ENCODE results near the gene SNX10.

The SNX10 gene

DNA sequence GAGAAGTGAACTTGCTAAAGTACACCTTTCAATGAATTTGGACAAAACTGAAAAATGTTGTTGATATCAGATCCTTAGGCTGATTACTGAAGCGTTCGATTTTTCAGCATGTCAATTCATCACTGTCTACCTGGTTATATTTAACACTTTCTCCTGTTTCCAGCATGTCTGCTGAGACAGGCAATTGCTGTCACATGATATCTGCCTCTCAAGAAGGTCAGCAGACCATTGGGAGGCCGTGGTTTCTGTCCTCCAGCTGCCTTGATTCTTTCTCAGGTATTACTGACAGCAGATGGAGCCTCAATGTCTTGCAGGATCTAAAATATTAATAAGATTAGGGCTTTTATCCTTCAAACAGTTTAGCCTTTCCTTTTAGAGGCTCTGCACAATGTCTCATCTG, 127.5 kb downstream of the SNX10 start:
- TF ChIP-seq, protein P1, sequence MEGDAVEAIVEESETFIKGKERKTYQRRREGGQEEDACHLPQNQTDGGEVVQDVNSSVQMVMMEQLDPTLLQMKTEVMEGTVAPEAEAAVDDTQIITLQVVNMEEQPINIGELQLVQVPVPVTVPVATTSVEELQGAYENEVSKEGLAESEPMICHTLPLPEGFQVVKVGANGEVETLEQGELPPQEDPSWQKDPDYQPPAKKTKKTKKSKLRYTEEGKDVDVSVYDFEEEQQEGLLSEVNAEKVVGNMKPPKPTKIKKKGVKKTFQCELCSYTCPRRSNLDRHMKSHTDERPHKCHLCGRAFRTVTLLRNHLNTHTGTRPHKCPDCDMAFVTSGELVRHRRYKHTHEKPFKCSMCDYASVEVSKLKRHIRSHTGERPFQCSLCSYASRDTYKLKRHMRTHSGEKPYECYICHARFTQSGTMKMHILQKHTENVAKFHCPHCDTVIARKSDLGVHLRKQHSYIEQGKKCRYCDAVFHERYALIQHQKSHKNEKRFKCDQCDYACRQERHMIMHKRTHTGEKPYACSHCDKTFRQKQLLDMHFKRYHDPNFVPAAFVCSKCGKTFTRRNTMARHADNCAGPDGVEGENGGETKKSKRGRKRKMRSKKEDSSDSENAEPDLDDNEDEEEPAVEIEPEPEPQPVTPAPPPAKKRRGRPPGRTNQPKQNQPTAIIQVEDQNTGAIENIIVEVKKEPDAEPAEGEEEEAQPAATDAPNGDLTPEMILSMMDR (conservative IDR thresholded peaks at IDR 0.05; ENCODE audit: low read depth): no peak
- POLR2A ChIA-PET (ENCODE audit: low non-redundant PET): no interaction called here
- H3K27ac ChIP-seq: no peak overlapping the region
- DNase-seq (ENCODE audit: low spot score): no peak
- CTCF ChIA-PET: no interaction called here

DNA sequence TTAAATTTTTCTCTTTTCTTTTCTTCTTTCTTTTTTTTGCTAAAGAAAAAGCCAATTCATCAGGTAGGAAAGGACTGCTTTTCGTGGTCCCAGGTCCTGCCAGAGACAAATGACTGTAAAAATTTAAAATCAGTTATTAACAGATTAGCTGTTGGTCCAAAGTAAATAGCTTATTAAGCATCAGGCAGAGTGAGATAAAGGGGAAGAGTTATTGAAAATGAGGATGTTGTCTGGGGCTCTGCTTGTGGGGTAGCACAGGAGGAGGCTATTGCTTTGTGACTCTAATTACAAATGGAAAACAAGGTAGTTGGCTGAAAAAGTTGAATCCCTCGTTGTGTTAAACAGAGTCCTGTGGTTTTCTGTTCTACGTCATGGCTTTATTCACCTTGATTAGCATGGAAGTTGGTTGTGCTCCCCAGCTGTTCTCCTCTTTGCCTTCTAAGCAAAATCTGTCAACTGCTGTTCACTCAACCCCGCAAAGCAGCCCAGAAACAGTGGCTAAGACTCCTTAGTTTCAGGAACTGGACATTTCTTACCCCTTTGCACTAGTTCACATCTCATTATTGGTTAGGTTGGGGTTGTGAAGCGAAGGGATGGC, 128.9 kb downstream of the SNX10 start:
- ChIA-PET CTCF (no interaction called here), POLR2A (ENCODE audit: low non-redundant PET) (no interaction called here)
- TF ChIP-seq, protein P1 (conservative IDR thresholded peaks at IDR 0.05; ENCODE audit: low read depth): no peak
- no peak overlapping the region for H3K27ac ChIP-seq
- DNase-seq (ENCODE audit: low spot score): no peak

DNA sequence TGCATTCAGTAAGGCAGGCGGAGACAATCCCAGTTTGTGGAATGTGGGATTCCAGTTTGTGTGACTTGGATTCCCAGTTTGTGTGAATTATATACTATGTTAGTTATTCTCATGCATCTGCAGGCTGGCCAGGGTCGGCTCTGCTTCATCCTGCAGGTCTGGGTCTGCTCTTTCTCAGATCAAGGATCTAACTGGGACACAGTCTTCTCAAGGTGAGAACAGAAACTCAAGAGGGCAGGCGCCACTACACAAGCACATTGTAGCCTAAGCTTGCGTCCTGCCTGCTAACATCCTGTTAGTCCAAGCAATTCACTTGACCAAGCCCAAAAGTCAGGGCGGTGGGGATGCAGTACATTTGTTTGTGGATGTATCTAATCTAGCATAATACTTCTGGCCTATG, 131.1 kb downstream of the SNX10 start:
- CTCF ChIA-PET: no interaction called here
- POLR2A ChIA-PET (ENCODE audit: low non-redundant PET): no interaction called here

DNA sequence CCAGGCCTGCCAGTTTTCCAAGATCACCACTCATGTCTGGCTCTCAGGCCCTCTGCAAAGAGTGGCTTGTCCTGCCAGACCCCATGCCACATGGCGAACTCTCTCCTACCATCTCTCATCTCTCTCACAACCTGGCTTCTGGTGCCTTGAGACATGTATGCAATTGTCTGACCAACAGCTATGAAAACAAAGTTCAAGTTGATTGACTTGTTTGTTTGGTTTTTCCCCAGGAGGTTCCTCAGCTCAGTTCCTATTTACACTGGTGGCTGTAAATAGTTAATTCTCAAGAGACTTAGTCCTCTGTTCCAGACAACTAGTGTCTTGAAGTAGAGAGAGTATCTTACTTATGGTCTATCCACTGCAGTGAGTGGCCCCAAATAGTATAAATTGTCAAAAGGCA, 131.8 kb downstream of the SNX10 start:
- POLR2A ChIA-PET (ENCODE audit: low non-redundant PET): no interaction called here
- no peak for DNase-seq (ENCODE audit: low spot score)
- H3K27ac ChIP-seq: no peak overlapping the region
- TF ChIP-seq, protein P1 (conservative IDR thresholded peaks at IDR 0.05; ENCODE audit: low read depth): no peak
- CTCF ChIA-PET: no interaction called here

More for the DNA sequence above, 131.1 kb downstream of the SNX10 start:
- no peak for DNase-seq (ENCODE audit: low spot score)
- TF ChIP-seq, protein P1 (conservative IDR thresholded peaks at IDR 0.05; ENCODE audit: low read depth): no peak
- H3K27ac ChIP-seq: no peak overlapping the region
